ENCODE results near the gene ASTN2.

DNA sequence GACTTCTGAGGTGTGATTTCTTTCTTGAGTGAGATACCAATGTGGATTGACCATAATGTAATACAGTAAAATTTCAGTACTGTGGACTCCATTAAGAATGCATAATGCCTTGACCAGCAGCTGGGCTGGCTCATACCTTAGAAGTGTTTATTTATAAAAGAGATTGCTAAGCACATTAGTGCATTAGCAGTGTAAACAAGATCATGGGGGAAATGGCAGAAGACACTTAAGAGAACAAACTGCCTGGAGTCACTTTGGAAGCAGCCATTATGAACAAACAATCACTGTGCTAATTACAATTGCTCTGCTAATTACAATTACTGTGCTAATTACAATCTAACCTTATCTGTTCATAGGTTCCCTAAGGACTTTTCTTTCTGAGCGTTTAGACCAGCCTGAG is 623.5 kb downstream of the ASTN2 start:
- no peak for TF ChIP-seq CHD4 (IDR thresholded peaks at IDR 0.05)
- no peak for TF ChIP-seq EZH2 (IDR thresholded peaks at IDR 0.05; ENCODE audit: borderline replicate concordance, control insufficient read depth, low read depth, low read length)
- no peak for TF ChIP-seq RFX5 (IDR thresholded peaks at IDR 0.05; ENCODE audit: low read depth, low read length)
- TF ChIP-seq SMC3 (IDR thresholded peaks at IDR 0.05; ENCODE audit: borderline replicate concordance, low read length): no peak
- TF ChIP-seq NR2C1 (IDR thresholded peaks at IDR 0.05): no peak
- no peak for TF ChIP-seq POLR2A (IDR thresholded peaks at IDR 0.05; ENCODE audit: low read depth, low read length)
- TF ChIP-seq FOS (IDR thresholded peaks at IDR 0.05; ENCODE audit: borderline replicate concordance, extremely low read depth, insufficient read length): no peak
- no peak for TF ChIP-seq EGR1 (IDR thresholded peaks at IDR 0.05; ENCODE audit: borderline replicate concordance in 1 of 2, low read depth in 2 of 2, low read length in 2 of 2)
- TF ChIP-seq IKZF1 (conservative IDR thresholded peaks at IDR 0.05): no peak
- TF ChIP-seq MXI1 (IDR thresholded peaks at IDR 0.05; ENCODE audit: low read depth, low read length): no peak
- no peak for TF ChIP-seq TAF1 (IDR thresholded peaks at IDR 0.05; ENCODE audit: borderline replicate concordance, low read depth, low read length)
- TF ChIP-seq, protein P1, sequence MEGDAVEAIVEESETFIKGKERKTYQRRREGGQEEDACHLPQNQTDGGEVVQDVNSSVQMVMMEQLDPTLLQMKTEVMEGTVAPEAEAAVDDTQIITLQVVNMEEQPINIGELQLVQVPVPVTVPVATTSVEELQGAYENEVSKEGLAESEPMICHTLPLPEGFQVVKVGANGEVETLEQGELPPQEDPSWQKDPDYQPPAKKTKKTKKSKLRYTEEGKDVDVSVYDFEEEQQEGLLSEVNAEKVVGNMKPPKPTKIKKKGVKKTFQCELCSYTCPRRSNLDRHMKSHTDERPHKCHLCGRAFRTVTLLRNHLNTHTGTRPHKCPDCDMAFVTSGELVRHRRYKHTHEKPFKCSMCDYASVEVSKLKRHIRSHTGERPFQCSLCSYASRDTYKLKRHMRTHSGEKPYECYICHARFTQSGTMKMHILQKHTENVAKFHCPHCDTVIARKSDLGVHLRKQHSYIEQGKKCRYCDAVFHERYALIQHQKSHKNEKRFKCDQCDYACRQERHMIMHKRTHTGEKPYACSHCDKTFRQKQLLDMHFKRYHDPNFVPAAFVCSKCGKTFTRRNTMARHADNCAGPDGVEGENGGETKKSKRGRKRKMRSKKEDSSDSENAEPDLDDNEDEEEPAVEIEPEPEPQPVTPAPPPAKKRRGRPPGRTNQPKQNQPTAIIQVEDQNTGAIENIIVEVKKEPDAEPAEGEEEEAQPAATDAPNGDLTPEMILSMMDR (IDR thresholded peaks at IDR 0.05 in 2 of 3, conservative IDR thresholded peaks at IDR 0.05 in 1 of 3; ENCODE audit: control insufficient read depth in 2 of 3, extremely low read depth in 1 of 3, insufficient read depth in 1 of 3, low read depth in 3 of 3, low read length in 3 of 3): no peak
